ENCODE data around the gene PNKD.
"Not testable (repeated sequence)": the region's sequence is repeated elsewhere in the genome, so short reads cannot be mapped to it uniquely, and the experiment has no call there.

The PNKD gene

DNA sequence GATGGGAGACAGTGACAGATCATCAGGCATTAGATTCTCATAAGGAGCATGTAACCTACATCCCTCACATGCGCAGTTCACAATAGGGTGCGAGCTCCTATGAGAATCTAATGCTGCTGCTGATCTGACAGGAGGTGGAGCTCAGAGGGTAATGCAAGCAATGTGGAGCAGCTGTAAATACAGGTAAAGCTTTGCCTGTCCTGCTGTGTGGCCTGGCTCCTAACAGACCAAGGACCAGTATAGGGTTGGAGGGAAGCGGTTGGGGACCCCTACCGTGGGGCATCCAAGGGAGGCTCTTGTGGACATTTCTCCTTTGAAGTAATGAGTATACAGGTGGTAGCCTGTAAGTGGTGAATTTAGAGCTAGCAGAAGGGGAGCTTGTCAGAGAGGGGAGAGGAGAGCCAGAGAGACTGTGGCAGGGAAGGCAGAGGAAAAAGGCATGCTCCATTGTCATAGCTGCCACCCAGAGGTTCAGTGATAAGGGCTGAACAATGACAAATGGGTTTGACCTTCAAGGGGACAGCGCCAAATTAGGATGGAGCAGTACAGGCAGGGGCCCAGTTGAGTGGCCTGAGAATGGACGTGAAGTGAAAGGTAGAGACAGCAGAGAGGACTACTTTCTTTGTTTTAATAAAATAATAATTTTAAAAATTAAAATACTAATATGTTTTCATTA, 37.2 kb downstream of the PNKD start:
- no peaks in the 10 kb centered on the region for H3K36me3 ChIP-seq (ENCODE audit: control insufficient read depth, insufficient read depth, low read length)
- no peaks in the 10 kb centered on the region for H3K27me3 ChIP-seq (ENCODE audit: control insufficient read depth, insufficient read depth, low read length)
- no peak overlapping the region for H3K27ac ChIP-seq (ENCODE audit: low read depth, low read length)
- no peaks in the 10 kb centered on the region for H3K4me1 ChIP-seq (ENCODE audit: control insufficient read depth, insufficient read depth, low read length)
- H3K9ac ChIP-seq (ENCODE audit: low read length) = no peak overlapping the region
- H3K4me3 ChIP-seq (ENCODE audit: low read length) = no peak overlapping the region

DNA sequence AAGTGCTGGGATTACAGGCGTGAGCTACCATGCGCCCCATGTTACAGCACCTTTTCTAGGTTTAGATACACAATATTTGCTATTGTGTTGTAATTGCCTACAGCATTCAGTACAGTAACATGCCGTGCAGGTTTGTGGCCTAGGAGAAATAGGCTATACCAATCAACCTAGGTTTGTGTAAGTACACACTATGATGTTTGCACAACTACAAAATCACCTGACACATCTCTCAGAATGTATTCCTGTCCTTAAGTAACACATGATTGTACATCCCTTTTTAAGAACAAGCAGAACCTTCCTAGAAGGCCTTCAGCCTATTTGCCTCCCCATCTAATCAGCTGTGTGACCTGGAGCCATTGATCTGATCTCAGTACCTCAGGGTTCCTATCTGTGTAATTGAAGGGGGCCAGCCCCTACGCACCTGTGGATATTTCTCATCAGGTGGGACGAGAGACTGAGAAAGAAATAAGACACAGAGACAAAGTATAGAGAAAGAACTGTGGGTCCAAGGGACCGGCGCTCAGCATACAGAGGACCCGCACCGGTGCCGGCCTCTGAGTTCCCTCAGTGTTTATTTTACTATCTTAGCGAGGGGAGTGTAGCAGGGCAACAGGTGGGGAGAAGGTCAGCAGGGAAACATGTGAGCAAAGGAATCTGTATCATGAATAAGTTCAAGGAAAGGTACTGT, 40.7 kb downstream of the PNKD start:
- Histone ChIP-seq H3K27ac (ENCODE audit: low read depth, low read length) (no peak overlapping the region), H3K27me3 (ENCODE audit: control insufficient read depth, insufficient read depth, low read length) (no peaks in the 10 kb centered on the region), H3K4me3 (ENCODE audit: low read length) (no peak overlapping the region), H3K9ac (ENCODE audit: low read length) (no peak overlapping the region), H3K4me1 (ENCODE audit: control insufficient read depth, insufficient read depth, low read length) (no peaks in the 10 kb centered on the region), H3K36me3 (ENCODE audit: control insufficient read depth, insufficient read depth, low read length) (no peaks in the 10 kb centered on the region)

DNA sequence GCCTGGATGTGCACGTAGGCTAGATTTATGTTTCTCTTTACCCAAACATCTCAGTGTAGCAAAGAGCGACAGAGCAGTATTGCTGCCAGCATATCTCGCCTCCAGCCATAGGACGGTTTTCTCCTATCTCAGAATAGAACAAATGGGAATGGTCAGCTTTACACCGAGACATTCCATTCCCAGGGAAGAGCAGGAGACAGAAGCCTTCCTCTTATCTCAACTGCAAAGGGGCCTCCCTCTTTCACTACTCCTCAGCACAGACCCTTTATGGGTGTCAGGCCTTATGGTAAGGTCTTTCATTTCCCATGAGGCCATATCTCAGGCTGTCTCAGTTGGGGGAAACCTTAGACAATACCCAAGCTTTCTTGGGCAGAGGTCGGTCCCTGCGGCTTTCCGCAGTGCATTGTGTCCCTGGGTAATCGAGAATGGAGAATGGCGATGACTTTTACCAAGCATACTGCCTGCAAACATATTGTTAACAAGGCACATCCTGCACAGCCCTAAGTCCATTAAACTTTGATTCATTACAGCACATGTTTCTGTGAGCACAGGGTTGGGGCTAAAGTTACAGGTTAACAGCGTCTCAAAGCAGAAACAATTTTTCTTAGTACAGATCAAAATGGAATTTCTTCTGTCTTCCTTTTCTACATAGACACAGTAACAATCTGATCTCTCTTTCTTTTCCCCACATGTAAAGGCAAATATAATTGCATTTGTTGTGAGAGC, 41.4 kb downstream of the PNKD start:
- H3K4me3 ChIP-seq (ENCODE audit: low read length); H3K4me1 ChIP-seq (ENCODE audit: control insufficient read depth, insufficient read depth, low read length); H3K9ac ChIP-seq (ENCODE audit: low read length); H3K27ac ChIP-seq (ENCODE audit: low read depth, low read length); H3K27me3 ChIP-seq (ENCODE audit: control insufficient read depth, insufficient read depth, low read length); H3K36me3 ChIP-seq (ENCODE audit: control insufficient read depth, insufficient read depth, low read length): not testable (repeated sequence)

DNA sequence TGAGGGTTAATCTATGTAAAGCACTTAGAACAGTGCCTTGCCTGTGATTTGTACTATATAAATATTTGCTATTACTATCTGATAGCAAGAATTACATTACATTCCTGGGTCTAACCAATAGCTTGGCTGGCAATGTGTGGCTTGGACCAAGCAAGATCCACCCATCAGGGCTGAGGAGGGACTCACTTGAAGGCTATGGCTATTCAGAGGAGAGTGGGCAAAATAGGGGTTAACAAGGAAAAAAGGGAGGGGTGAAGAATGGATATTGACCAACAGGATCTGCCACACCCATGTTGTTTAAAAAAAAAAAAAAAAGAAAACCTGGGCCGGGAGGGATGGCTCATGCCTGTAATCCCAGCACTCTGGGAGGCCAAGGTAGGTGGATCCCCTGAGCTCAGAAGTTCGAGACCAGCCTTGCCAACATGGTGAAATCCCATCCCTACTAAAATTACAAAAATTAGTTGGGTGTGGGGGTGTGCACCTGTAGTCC, 42.0 kb downstream of the PNKD start:
- Histone ChIP-seq H3K4me1 (ENCODE audit: control insufficient read depth, insufficient read depth, low read length) (no peaks in the 10 kb centered on the region), H3K36me3 (ENCODE audit: control insufficient read depth, insufficient read depth, low read length) (no peaks in the 10 kb centered on the region), H3K27me3 (ENCODE audit: control insufficient read depth, insufficient read depth, low read length) (no peaks in the 10 kb centered on the region), H3K4me3 (ENCODE audit: low read length) (no peak overlapping the region), H3K9ac (ENCODE audit: low read length) (no peak overlapping the region), H3K27ac (ENCODE audit: low read depth, low read length) (no peak overlapping the region)

DNA sequence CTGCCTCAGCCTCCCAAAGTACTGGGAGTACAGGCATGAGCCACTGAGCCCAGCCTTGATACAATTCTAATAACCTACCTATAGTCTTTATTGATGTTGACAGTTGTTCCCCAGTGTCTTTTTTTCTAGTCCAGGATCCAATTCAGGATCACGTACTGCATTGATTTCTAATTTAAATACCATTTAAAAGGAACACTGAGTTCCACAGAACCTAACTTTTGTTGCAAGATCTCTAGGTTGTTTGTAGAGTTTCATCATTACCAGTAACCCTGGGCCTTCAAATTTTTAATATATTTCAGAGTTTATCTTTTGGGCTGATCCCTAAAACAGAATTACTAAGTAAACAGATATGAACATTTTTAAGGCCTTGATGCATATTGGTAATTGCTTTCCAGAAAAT, 43.0 kb downstream of the PNKD start:
- Histone ChIP-seq H3K27me3 (ENCODE audit: control insufficient read depth, insufficient read depth, low read length) (no peaks in the 10 kb centered on the region), H3K36me3 (ENCODE audit: control insufficient read depth, insufficient read depth, low read length) (no peaks in the 10 kb centered on the region), H3K27ac (ENCODE audit: low read depth, low read length) (no peak overlapping the region), H3K4me1 (ENCODE audit: control insufficient read depth, insufficient read depth, low read length) (no peaks in the 10 kb centered on the region), H3K9ac (ENCODE audit: low read length) (no peak overlapping the region), H3K4me3 (ENCODE audit: low read length) (no peak overlapping the region)

DNA sequence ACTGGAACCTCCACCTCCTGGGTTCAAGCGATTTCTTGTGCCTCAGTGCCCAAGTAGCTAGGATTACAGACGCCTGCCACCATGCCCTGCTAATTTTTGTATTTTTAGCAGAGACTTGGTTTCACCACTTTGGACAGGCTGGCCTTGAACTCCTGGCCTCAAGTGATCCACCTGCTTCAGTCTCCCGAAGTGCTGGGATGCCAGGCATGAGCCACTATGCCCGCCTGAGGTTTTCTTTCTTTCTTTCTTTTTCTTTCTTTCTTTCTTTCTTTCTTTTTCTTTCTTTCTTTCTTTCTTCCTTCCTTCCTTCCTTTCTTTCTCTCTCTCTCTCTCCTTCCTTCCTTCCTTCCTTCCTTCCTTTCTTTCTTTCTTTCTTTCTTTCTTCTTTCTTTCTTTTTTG, 44.4 kb downstream of the PNKD start:
- H3K27ac ChIP-seq (ENCODE audit: low read depth, low read length); H3K9ac ChIP-seq (ENCODE audit: low read length); H3K36me3 ChIP-seq (ENCODE audit: control insufficient read depth, insufficient read depth, low read length); H3K27me3 ChIP-seq (ENCODE audit: control insufficient read depth, insufficient read depth, low read length); H3K4me3 ChIP-seq (ENCODE audit: low read length); H3K4me1 ChIP-seq (ENCODE audit: control insufficient read depth, insufficient read depth, low read length): not testable (repeated sequence)

DNA sequence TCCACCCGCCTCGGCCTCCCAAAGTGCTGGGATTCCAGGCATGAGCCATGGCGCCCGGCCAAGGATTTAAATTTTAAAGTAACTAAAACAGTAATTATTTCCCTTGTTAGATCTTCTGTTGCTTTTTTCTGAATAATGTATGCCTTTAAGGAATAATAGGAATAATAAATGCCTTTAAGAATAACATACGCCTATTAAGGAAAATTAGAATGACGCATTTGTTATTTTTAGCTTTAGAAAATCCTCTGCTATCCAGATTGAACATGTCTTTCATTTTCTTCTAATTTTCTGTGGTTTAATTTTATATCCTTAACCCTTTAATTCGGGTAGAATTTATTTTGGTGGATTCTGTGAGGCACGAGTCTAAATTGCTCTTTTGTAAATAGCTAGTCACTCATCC, 45.1 kb downstream of the PNKD start:
- Histone ChIP-seq H3K36me3 (ENCODE audit: control insufficient read depth, insufficient read depth, low read length) (no peaks in the 10 kb centered on the region), H3K27me3 (ENCODE audit: control insufficient read depth, insufficient read depth, low read length) (no peaks in the 10 kb centered on the region), H3K27ac (ENCODE audit: low read depth, low read length) (no peak overlapping the region), H3K9ac (ENCODE audit: low read length) (no peak overlapping the region), H3K4me3 (ENCODE audit: low read length) (no peak overlapping the region), H3K4me1 (ENCODE audit: control insufficient read depth, insufficient read depth, low read length) (no peaks in the 10 kb centered on the region)

DNA sequence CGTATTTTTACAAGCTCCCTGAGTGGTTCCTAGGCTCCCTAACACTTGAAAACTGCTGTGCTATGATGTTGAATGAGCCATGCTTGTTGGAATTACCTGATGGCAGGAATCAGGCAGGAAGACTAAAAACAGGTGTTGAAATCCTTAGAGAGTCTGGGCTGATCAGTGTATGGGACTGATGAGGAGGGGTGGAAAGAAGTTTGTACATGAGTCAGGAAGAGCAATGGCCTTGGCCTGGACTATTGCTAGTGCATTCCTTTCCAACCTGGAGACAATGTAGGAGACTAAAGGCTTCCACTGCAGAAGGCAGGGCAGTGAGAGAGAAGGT, 46.9 kb downstream of the PNKD start:
- no peak overlapping the region for H3K4me3 ChIP-seq (ENCODE audit: low read length)
- no peak overlapping the region for H3K27ac ChIP-seq (ENCODE audit: low read depth, low read length)
- no peaks in the 10 kb centered on the region for H3K27me3 ChIP-seq (ENCODE audit: control insufficient read depth, insufficient read depth, low read length)
- no peak overlapping the region for H3K9ac ChIP-seq (ENCODE audit: low read length)
- H3K36me3 ChIP-seq (ENCODE audit: control insufficient read depth, insufficient read depth, low read length) = no peaks in the 10 kb centered on the region
- H3K4me1 ChIP-seq (ENCODE audit: control insufficient read depth, insufficient read depth, low read length) = no peaks in the 10 kb centered on the region

DNA sequence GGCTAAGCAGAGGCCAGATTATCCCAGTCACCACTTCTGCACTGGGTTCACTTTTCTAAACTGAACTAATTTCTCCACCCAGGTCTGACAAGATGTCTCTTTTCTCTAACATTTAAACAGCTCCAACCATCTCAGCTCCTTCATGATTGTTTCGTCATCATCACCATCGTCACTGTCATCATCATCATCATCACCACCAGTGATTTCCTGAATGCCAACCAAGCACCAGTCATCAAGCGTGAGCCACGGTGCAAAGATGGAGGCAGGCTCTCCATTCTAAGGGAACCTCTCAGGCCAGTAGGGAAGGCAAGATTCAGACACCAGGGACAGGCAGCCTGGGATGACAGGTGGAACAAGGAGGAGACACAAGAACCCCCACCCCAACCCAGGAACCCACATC, 47.5 kb downstream of the PNKD start:
- Histone ChIP-seq H3K36me3 (ENCODE audit: control insufficient read depth, insufficient read depth, low read length) (no peaks in the 10 kb centered on the region), H3K27me3 (ENCODE audit: control insufficient read depth, insufficient read depth, low read length) (no peaks in the 10 kb centered on the region), H3K4me1 (ENCODE audit: control insufficient read depth, insufficient read depth, low read length) (no peaks in the 10 kb centered on the region), H3K4me3 (ENCODE audit: low read length) (no peak overlapping the region), H3K27ac (ENCODE audit: low read depth, low read length) (no peak overlapping the region), H3K9ac (ENCODE audit: low read length) (no peak overlapping the region)

DNA sequence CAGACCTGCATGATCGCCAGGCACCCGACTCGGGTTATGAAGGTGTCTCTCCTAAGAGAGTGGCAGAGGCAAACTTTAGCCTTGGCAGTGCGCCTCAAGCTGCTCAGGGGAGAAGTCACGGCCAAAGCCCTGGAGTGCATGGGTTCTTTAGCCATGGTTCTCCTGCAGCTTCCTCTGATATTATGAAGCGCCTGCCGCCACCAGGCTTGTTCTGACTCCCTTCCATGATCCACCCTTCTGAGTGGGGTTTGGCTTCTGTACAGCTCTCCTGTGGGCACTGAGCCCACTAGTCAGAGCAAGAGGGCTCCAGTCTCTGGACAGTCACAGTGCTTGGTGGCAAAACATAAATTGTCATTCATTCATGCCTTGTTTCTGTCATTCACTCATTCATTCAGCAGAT, 47.9 kb downstream of the PNKD start:
- no peak overlapping the region for H3K27ac ChIP-seq (ENCODE audit: low read depth, low read length)
- no peaks in the 10 kb centered on the region for H3K27me3 ChIP-seq (ENCODE audit: control insufficient read depth, insufficient read depth, low read length)
- H3K36me3 ChIP-seq (ENCODE audit: control insufficient read depth, insufficient read depth, low read length) = no peaks in the 10 kb centered on the region
- H3K9ac ChIP-seq (ENCODE audit: low read length) = no peak overlapping the region
- no peaks in the 10 kb centered on the region for H3K4me1 ChIP-seq (ENCODE audit: control insufficient read depth, insufficient read depth, low read length)
- H3K4me3 ChIP-seq (ENCODE audit: low read length) = no peak overlapping the region

DNA sequence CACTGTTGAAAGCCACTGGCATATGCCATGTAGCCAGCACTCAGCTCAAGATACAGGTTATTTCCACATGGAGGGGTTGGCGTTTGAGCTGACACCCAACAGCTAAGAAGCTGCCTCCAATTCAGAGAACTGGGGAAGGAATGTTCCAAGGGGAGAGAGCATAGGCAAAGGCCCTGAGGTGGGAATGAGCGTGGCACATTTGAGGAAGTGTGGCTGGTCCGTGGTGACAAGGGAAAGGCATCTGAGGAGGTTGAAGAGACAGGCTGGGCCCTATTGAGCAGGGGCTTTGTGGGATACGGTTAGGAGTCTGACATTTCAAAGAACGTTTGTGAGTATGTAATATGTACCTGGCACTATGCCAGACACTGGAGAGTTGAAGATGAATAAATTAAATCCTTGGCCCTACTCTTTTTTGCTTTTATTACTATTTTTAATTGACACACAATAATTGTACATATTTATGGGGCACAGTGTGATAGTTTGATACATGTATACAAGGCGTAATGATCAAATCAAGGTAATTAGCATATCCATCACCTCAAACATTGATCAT, 49.6 kb downstream of the PNKD start:
- Histone ChIP-seq H3K36me3 (ENCODE audit: control insufficient read depth, insufficient read depth, low read length) (no peaks in the 10 kb centered on the region), H3K27ac (ENCODE audit: low read depth, low read length) (no peak overlapping the region), H3K27me3 (ENCODE audit: control insufficient read depth, insufficient read depth, low read length) (no peaks in the 10 kb centered on the region), H3K4me1 (ENCODE audit: control insufficient read depth, insufficient read depth, low read length) (peaks cover 4% of the 10 kb centered on the region), H3K4me3 (ENCODE audit: low read length) (no peak overlapping the region), H3K9ac (ENCODE audit: low read length) (no peak overlapping the region)

DNA sequence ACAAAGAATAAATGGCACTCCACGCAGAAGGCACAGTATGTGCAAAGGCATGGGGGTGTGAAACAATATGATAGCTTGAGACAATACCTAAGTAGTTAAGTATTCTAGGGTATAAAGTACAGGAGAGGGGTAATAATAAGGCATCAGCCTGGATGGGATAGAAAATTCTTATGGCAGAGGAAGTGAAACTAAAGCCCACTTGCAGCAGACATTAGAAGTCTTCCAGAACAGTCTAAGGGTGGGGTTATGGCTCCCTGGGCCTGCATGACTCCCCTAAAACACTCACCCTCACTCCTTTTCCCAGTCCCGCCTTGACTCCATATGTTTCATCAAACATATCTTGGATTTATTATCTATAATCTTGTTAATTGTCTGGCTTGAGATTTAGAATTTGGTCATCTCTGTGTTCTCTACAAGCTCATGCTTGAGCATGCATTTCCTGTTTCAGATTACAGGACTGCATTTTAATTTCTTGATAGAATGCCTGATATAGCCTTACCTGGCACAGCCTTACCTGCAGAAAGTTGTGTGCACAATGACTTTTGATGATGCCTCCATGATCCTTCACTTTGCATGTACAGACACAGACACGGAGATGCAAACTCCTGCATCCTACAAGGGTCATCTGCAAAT, 50.5 kb downstream of the PNKD start:
- Histone ChIP-seq H3K9ac (ENCODE audit: low read length) (no peak overlapping the region), H3K27ac (ENCODE audit: low read depth, low read length) (no peak overlapping the region), H3K27me3 (ENCODE audit: control insufficient read depth, insufficient read depth, low read length) (no peaks in the 10 kb centered on the region), H3K4me1 (ENCODE audit: control insufficient read depth, insufficient read depth, low read length) (peaks cover 4% of the 10 kb centered on the region), H3K36me3 (ENCODE audit: control insufficient read depth, insufficient read depth, low read length) (no peaks in the 10 kb centered on the region), H3K4me3 (ENCODE audit: low read length) (no peak overlapping the region)
